IPS-20b (cell line): ENCODE measurements around the gene HJURP.

Experiments
- H3K27ac ChIP-seq: one replicate; pipeline ENCODE4 v1.5.1; 2013; ENCODE audit warnings: low read length
- H3K27me3 ChIP-seq: 2 replicates; pipeline ENCODE4 v1.6.1; 2013; ENCODE audit warnings: mild to moderate bottlenecking, low read length, inconsistent platforms; ENCODE audit not compliant: insufficient read depth
- H3K36me3 ChIP-seq: 2 replicates; pipeline ENCODE4 v1.6.1; 2013; ENCODE audit warnings: low read depth, mild to moderate bottlenecking, inconsistent platforms, low read length, moderate library complexity; ENCODE audit not compliant: insufficient read depth
- H3K4me1 ChIP-seq: 2 replicates; pipeline ENCODE4 v1.6.1; 2013; ENCODE audit warnings: mild to moderate bottlenecking, control low read depth, inconsistent platforms, low read length, moderate library complexity; ENCODE audit not compliant: insufficient read depth
- H3K4me3 ChIP-seq: 2 replicates; pipeline ENCODE4 v1.5.1; 2013; ENCODE audit warnings: mild to moderate bottlenecking, low read length, inconsistent platforms
- H3K9ac ChIP-seq: 2 replicates; pipeline ENCODE4 v1.6.1; 2013; ENCODE audit warnings: low read depth, mild to moderate bottlenecking, inconsistent platforms, low read length, moderate library complexity
- H3K9me3 ChIP-seq: 2 replicates; pipeline ENCODE4 v1.6.1; 2013; ENCODE audit warnings: mild to moderate bottlenecking, low read depth, low read length, inconsistent platforms; ENCODE audit not compliant: insufficient read depth

The HJURP gene

DNA sequence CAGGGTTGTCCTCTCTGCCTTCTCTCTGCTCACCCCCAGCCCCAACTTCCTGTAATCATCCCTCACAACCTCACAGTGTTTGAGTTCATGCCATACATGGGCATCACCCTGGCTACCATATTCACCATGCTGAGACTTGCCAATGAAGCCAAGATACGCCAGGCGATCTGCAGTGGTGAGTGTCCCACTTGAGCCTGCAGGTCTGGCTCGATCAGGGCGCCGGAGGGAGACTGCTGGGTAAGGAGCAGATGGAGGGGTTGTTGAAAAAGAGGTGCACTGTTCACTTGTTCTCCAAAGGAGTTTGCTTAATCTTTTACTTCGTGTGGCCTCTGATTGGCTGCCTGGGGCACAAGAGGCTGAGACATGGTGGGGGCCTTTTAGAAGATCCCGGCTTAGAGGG, 61.6 kb downstream of the HJURP start:
- H3K9ac ChIP-seq: no peak overlapping the region
- no peaks in the 10 kb centered on the region for H3K9me3 ChIP-seq
- no peaks in the 10 kb centered on the region for H3K36me3 ChIP-seq
- no peak overlapping the region for H3K4me3 ChIP-seq
- no peak overlapping the region for H3K27ac ChIP-seq
- no peaks in the 10 kb centered on the region for H3K4me1 ChIP-seq
- H3K27me3 ChIP-seq: no peaks in the 10 kb centered on the region

- H3K4me1 ChIP-seq: no peaks in the 10 kb centered on the region
- no peak overlapping the region for H3K27ac ChIP-seq
- H3K9ac ChIP-seq: no peak overlapping the region
- H3K36me3 ChIP-seq: no peaks in the 10 kb centered on the region
- H3K9me3 ChIP-seq: no peaks in the 10 kb centered on the region
- no peak overlapping the region for H3K4me3 ChIP-seq
- no peaks in the 10 kb centered on the region for H3K27me3 ChIP-seq
These were observed 62.4 kb downstream of the HJURP start for GRCh38 chr2:233791883-233792329.

DNA sequence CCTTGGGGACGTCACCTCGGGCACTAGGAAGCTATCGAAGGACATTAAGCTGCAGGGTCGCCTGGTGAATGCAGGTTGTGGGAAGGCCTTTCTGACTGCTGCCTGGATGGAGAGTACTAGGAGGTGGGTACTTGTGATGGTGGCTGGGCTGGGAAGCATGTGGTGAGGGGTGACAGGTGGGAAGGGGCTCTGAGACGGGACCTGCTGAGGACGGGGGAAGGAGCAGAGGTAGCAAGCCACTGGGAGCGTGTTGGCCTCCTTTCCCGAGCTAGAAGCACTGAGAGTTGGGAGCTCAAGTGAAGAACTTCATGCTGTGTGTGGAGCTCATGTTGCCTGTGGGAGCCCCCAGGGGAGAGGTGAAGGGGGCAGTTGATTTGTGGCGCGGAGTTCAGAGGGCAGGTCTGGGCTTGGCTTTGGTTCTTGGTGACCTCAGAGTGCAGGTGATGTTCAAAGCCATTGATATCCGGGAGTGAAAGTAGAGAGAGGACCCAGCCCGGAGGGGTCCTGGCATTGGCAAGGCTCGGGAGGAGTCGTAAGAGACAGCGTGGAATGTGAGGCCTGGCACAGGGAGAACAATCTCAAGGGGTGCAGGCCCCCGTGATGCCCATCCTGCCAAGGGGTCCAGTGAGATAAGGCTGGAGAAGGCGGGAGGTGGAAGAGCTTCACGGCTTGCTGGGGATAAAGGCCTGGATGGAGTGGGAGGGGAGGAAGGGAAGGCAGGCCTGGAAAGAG, 63.0 kb downstream of the HJURP start:
- H3K4me3 ChIP-seq: no peak overlapping the region
- H3K27ac ChIP-seq: no peak overlapping the region
- no peaks in the 10 kb centered on the region for H3K27me3 ChIP-seq
- H3K4me1 ChIP-seq: no peaks in the 10 kb centered on the region
- no peak overlapping the region for H3K9ac ChIP-seq
- no peaks in the 10 kb centered on the region for H3K36me3 ChIP-seq
- no peaks in the 10 kb centered on the region for H3K9me3 ChIP-seq

DNA sequence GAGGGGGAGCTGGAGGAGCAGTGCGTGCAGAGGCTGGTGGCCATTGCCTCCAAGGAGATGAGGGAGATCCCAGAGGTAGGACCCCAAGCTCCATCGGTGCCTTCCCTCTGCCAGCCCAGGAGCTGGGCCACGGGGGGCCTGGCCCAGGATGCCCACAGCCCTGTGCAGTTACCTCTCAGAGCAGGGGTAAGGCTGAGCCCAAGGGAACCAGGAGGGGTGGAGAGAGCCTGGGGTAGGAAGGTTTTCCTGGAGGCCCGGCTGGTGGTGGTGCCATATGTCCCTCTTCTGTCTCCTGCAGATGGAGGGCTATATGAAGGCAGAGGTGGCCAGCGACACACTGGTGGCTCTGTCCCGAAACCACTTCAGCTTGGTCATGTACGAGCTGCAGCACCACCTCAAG, 64.8 kb downstream of the HJURP start:
- Histone ChIP-seq H3K27ac (no peak overlapping the region), H3K36me3 (no peaks in the 10 kb centered on the region), H3K9ac (no peak overlapping the region), H3K4me1 (no peaks in the 10 kb centered on the region), H3K9me3 (no peaks in the 10 kb centered on the region), H3K4me3 (no peak overlapping the region), H3K27me3 (no peaks in the 10 kb centered on the region)
